ENCODE measurements around the gene TTN.

GRCh38 chr2:178846458-178846802, 39.2 kb upstream of the TTN start:
- TF ChIP-seq CTCF (IDR thresholded peaks at IDR 0.05) (no peak), POLR2AphosphoS5 (IDR thresholded peaks at IDR 0.05; ENCODE audit: insufficient read depth in 1 of 2, low read depth in 1 of 2) (no peak)

Measured in vagina (tissue), 2 donors.